SK-N-SH (cell line): Measurements from ENCODE around the gene PRKAR1A. TPM values are rescaled to one million over a fixed set of nuclear protein-coding genes. Genes with fewer than 3 reads are reported as not detected.
"Not testable (repeated sequence)": the region's sequence is repeated elsewhere in the genome, so short reads cannot be mapped to it uniquely, and the experiment has no call there.

Experiments used
- CTCF ChIA-PET: fragments of 300-600, 350-600 bp; formaldehyde crosslinking; extraction: SDS; loops from one replicate; lab custom pipeline; 2021; lab: Yijun Ruan, JAX
- POLR2A ChIA-PET: fragments of 350-600 bp; sonication (Branson Sonifier 250); formaldehyde crosslinking; extraction: SDS; loops from one replicate; lab custom pipeline; 2020; ENCODE audit warnings: antibody characterized with exemption, inconsistent platforms; lab: Yijun Ruan, JAX
- DNase-seq: peaks from one replicate; pipeline ENCODE4 v3.0.0; 2012
- H2AFZ ChIP-seq: fragments of 200-600 bp; sonication (generic); 2 replicates; pipeline ENCODE4 v1.8.1; 2016; ENCODE audit warnings: antibody characterized with exemption, mild to moderate bottlenecking, low read depth
- H3F3A ChIP-seq: fragments of 200-600 bp; sonication (generic); replicated peaks from 2 replicates; pipeline ENCODE3; 2016; ENCODE audit warnings: antibody characterized with exemption, mild to moderate bottlenecking; ENCODE audit not compliant: insufficient read depth
- H3K27ac ChIP-seq, 2 experiments: fragments of 200-500 bp in 1 of 2; fragments of 200-600 bp in 1 of 2; sonication (Bioruptor generic) in 1 of 2; sonication (generic), shearing (Covaris generic) in 1 of 2; 2 replicates each; pipeline versions ENCODE4 v1.5.1 to v1.6.1; 2014 to 2016; ENCODE audit warnings: low read depth in 2 of 2, inconsistent platforms in 1 of 2, low read length in 1 of 2, mild to moderate bottlenecking in 1 of 2, mixed read lengths in 1 of 2
- H3K27me3 ChIP-seq: fragments of 200-600 bp; sonication (generic), shearing (Covaris generic); 2 replicates; pipeline ENCODE4 v1.6.1; 2016; ENCODE audit warnings: mixed run types; ENCODE audit not compliant: insufficient read depth
- H3K36me3 ChIP-seq, 2 experiments: fragments of 200-500 bp in 1 of 2; fragments of 200-600 bp in 1 of 2; sonication (Bioruptor generic) in 1 of 2; sonication (generic) in 1 of 2; replicated peaks in 1 of 2; 2 replicates each; pipeline versions ENCODE3 to v1.5.1; 2014 to 2016; ENCODE audit warnings: low read length in 1 of 2, mild to moderate bottlenecking in 1 of 2; ENCODE audit not compliant: insufficient read depth in 2 of 2, control insufficient read depth in 1 of 2
- H3K4me1 ChIP-seq, 2 experiments: fragments of 200-500 bp in 1 of 2; fragments of 200-600 bp in 1 of 2; sonication (Bioruptor generic) in 1 of 2; sonication (generic), shearing (Covaris generic) in 1 of 2; 2 replicates each; pipeline versions ENCODE4 v1.5.1 to v1.6.1; 2014 to 2016; ENCODE audit warnings: low read depth in 1 of 2, low read length in 1 of 2, mixed run types in 1 of 2; ENCODE audit not compliant: insufficient read depth in 2 of 2, control insufficient read depth in 1 of 2
- H3K4me2 ChIP-seq: fragments of 200-600 bp; sonication (generic), shearing (Covaris generic); 2 replicates; pipeline ENCODE4 v1.6.1; 2017; ENCODE audit warnings: mixed run types
- H3K4me3 ChIP-seq, 2 experiments: fragments of 200-500 bp in 1 of 2; fragments of 200-600 bp in 1 of 2; sonication (Bioruptor generic) in 1 of 2; sonication (generic), shearing (Covaris generic) in 1 of 2; 2 replicates each; pipeline versions ENCODE4 v1.5.1 to v1.8.1; 2014 to 2016; ENCODE audit warnings: low read depth in 2 of 2, inconsistent platforms in 1 of 2, low read length in 1 of 2, mild to moderate bottlenecking in 1 of 2, mixed read lengths in 1 of 2, moderate library complexity in 1 of 2
- H3K79me2 ChIP-seq: fragments of 200-600 bp; sonication (generic); 2 replicates; pipeline ENCODE4 v1.8.1; 2017; ENCODE audit warnings: mild to moderate bottlenecking; ENCODE audit not compliant: insufficient read depth
- H3K9ac ChIP-seq: fragments of 200-600 bp; sonication (generic); 2 replicates; pipeline ENCODE4 v1.6.1; 2017; ENCODE audit warnings: mixed run types
- H3K9me2 ChIP-seq: fragments of 200-600 bp; sonication (generic); 2 replicates; pipeline ENCODE4 v1.6.1; 2017; ENCODE audit warnings: mixed run types
- H3K9me3 ChIP-seq: fragments of 200-600 bp; sonication (generic); 2 replicates; pipeline ENCODE4 v1.6.1; 2017; ENCODE audit warnings: mixed run types, mild to moderate bottlenecking, moderate library complexity
- H4K20me1 ChIP-seq: fragments of 200-600 bp; sonication (generic); 2 replicates; pipeline ENCODE4 v1.6.1; 2017; ENCODE audit warnings: mild to moderate bottlenecking, mixed run types; ENCODE audit not compliant: insufficient read depth
- ELF1 ChIP-seq: IDR thresholded peaks from 2 replicates; pipeline ENCODE4 v1.4.0; 2012
- GABPA ChIP-seq: IDR thresholded peaks from 2 replicates; pipeline ENCODE4 v1.4.0; 2012; ENCODE audit warnings: low read depth, mild to moderate bottlenecking
- MEF2A ChIP-seq: IDR thresholded peaks from 2 replicates; pipeline ENCODE4 v1.4.0; 2012; ENCODE audit warnings: low read depth, borderline replicate concordance
- MXI1 ChIP-seq: IDR thresholded peaks from 2 replicates; pipeline ENCODE4 v1.6.1; 2012; ENCODE audit warnings: mild to moderate bottlenecking, low read depth, low read length, improper control_type of control experiment
- RAD21 ChIP-seq: IDR thresholded peaks from 2 replicates; pipeline ENCODE4 v1.6.1; 2012; ENCODE audit warnings: mild to moderate bottlenecking, low read length
- RCOR1 ChIP-seq: fragments of 150-350 bp; IDR thresholded peaks from 2 replicates; pipeline ENCODE4 v1.6.1; 2017; ENCODE audit warnings: antibody characterized with exemption, low read length
- RXRA ChIP-seq: IDR thresholded peaks from 2 replicates; pipeline ENCODE4 v1.4.0; 2012; ENCODE audit warnings: low read depth, mild to moderate bottlenecking, borderline replicate concordance
- WGBS: methylation state at CpG from one replicate; pipeline ENCODE4 v1.1.6; 2017; ENCODE audit warnings: low lambda C conversion rate; 5-methylcytosine and 5-hydroxymethylcytosine counted together
- polyA plus RNA-seq, 3 experiments: library from polyadenylated mRNA; depleted of rRNA; stranded (reverse); fragments of >200 nt; gene quantifications; 2 replicates each; pipeline ENCODE4 v1.2.3, GENCODE V29; 2012
- TF ChIP-seq, protein P1 (sequence below): IDR thresholded peaks from 2 replicates; pipeline ENCODE4 v1.4.0; 2012; ENCODE audit warnings: low read depth
- TF ChIP-seq, protein P2 (sequence below): IDR thresholded peaks from 2 replicates; pipeline ENCODE4 v1.4.0; 2012; ENCODE audit warnings: low read depth, borderline replicate concordance
- TF ChIP-seq, protein P3 (sequence below): fragments of 200-600 bp; sonication (generic); IDR thresholded peaks from 2 replicates; pipeline ENCODE4 v1.6.1; 2017; ENCODE audit warnings: antibody characterized with exemption, mild to moderate bottlenecking, moderate library complexity

Gene PRKAR1A
- polyA plus RNA-seq, 1 of the 3 experiments (the other 2 are of a cell fraction): 195 TPM

DNA sequence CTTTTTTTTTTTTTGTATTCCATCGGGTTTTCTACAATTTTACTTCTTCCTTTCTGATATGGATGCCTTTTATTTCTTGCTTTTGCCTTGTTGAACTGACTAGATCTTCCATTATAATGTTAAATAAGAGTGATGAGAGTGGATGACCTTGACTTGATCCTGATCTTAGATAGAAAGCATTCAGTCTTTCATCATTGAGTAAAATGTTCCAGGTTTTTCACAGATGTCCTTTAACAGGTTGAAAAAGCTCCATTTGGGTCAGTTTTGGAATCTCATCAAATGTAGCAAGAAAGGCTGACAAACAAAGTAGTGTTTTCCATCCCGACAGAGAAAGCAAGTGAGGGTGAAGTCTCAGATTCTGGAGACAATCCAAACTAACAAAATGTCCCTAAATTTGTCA is 27.8 kb upstream of the PRKAR1A start:
- Histone ChIP-seq H3K9me2 (no peaks in the 10 kb centered on the region), H3K9ac (no peak overlapping the region), H4K20me1 (no peaks in the 10 kb centered on the region), H3K27me3 (peaks cover 44% of the 10 kb centered on the region), H3K79me2 (no peaks in the 10 kb centered on the region), H3K4me1 (no peaks in the 10 kb centered on the region), H3K4me3 (no peak overlapping the region), H3F3A (no peaks in the 10 kb centered on the region), H3K4me2 (no peak overlapping the region), H2AFZ (no peak overlapping the region), H3K9me3 (no peaks in the 10 kb centered on the region), H3K36me3 (no peaks in the 10 kb centered on the region), H3K27ac (no peak overlapping the region)
- WGBS: 3% methylated on average over 2 of the region's 2 CpGs
- ChIA-PET CTCF (interaction anchor here (0.9 to 3.2 kb wide), 4 partner anchors 19 to 291 kb away, joined by 3 to 9 read pairs (median 3); partner anchors contain the start of gene WIPI1), POLR2A (no interaction called here)
- DNase-seq: no peak
- no peak for TF ChIP-seq GABPA
- TF ChIP-seq, protein P1, sequence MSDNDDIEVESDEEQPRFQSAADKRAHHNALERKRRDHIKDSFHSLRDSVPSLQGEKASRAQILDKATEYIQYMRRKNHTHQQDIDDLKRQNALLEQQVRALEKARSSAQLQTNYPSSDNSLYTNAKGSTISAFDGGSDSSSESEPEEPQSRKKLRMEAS: no peak
- TF ChIP-seq MXI1: no peak

DNA sequence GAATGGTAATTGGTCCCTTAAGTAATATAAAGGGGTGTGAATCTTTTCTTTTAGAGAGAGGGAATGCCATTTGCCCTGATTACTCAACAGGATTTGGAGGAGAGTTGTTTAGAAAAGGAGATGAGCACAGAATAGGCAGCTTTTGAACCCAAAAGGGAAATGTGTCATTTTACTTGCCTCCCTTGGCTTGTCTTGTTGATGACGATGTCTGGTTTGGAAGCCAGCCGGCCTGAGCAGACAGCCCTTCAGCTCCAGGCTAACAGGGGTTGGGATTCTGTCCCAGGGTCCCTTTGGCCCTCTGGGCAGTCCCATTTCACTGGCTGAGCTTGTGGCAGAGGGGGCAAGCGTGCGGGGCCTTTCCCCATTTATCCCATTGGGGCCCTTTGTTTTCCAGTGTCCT is 22.3 kb upstream of the PRKAR1A start:
- Histone ChIP-seq H3K4me1 (peaks cover 0 to 3% of the 10 kb centered on the region in 2 experiments; a peak in 1 of 4 replicates), H3K9me2 (no peaks in the 10 kb centered on the region), H3K27me3 (peaks cover 22% of the 10 kb centered on the region), H3K4me2 (no peak overlapping the region), H3K27ac (no peak overlapping the region), H2AFZ (no peak overlapping the region), H3F3A (no peaks in the 10 kb centered on the region), H3K4me3 (no peak overlapping the region), H3K36me3 (no peaks in the 10 kb centered on the region), H3K9me3 (no peaks in the 10 kb centered on the region), H3K79me2 (no peaks in the 10 kb centered on the region), H3K9ac (no peak overlapping the region), H4K20me1 (no peaks in the 10 kb centered on the region)
- DNase-seq: no peak
- WGBS: 69% methylated on average over 4 of the region's 4 CpGs
- CTCF ChIA-PET: interaction anchor here (0.6 kb wide), 1 partner anchor 23 kb away, joined by 4 read pairs; no protein-coding TSS in a partner anchor
- POLR2A ChIA-PET: no interaction called here
- no peak for TF ChIP-seq RCOR1
- TF ChIP-seq ELF1: no peak
- TF ChIP-seq, protein P2, sequence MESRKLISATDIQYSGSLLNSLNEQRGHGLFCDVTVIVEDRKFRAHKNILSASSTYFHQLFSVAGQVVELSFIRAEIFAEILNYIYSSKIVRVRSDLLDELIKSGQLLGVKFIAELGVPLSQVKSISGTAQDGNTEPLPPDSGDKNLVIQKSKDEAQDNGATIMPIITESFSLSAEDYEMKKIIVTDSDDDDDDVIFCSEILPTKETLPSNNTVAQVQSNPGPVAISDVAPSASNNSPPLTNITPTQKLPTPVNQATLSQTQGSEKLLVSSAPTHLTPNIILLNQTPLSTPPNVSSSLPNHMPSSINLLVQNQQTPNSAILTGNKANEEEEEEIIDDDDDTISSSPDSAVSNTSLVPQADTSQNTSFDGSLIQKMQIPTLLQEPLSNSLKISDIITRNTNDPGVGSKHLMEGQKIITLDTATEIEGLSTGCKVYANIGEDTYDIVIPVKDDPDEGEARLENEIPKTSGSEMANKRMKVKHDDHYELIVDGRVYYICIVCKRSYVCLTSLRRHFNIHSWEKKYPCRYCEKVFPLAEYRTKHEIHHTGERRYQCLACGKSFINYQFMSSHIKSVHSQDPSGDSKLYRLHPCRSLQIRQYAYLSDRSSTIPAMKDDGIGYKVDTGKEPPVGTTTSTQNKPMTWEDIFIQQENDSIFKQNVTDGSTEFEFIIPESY: no peak

DNA sequence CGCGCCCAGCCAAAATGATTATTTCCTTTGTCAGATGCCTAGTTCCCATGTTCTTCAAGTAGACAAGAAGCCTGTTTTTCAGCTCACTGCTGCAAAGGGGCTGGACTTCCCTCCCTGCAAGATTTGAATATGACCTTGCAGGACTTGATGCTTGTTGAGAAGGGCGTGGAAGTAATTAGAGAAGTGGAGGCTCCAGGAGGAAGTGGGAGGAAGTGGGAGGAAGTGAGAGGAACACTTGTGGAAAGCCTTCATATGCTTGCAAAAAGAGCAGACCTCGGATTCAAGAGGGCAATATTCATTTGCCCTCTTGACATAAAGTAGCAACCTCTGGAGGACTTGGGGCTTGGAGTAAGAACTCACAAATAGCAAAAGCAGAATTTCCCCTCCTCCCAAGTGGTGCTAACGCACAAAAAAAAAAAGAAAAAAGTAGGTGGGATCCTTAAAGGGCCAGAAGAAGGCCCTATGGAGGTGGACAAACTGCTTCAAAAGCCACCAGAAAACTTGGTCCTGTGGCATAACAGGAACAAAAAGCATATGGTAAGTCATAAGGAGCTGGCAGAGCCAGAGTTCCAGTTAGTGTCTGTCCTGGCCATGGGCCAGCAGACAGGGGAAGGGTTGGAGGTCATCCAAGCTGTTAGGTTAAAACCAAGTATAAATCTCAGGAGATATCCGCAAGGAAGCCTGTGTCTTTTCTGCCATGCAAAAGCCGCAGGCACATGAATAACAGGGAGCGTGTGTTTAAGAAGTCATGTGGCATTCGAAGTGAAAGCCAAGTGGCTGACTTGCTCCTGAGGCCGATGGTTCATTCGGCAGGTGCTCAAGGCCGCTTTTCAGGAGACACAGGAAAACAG is 20.6 kb upstream of the PRKAR1A start:
- Histone ChIP-seq H3K36me3 (no peaks in the 10 kb centered on the region), H3K79me2 (no peaks in the 10 kb centered on the region), H3K9me3 (no peaks in the 10 kb centered on the region)
- TF ChIP-seq RXRA (no peak), ELF1 (no peak), RAD21 (no peak), MEF2A (no peak)
- TF ChIP-seq, protein P3, sequence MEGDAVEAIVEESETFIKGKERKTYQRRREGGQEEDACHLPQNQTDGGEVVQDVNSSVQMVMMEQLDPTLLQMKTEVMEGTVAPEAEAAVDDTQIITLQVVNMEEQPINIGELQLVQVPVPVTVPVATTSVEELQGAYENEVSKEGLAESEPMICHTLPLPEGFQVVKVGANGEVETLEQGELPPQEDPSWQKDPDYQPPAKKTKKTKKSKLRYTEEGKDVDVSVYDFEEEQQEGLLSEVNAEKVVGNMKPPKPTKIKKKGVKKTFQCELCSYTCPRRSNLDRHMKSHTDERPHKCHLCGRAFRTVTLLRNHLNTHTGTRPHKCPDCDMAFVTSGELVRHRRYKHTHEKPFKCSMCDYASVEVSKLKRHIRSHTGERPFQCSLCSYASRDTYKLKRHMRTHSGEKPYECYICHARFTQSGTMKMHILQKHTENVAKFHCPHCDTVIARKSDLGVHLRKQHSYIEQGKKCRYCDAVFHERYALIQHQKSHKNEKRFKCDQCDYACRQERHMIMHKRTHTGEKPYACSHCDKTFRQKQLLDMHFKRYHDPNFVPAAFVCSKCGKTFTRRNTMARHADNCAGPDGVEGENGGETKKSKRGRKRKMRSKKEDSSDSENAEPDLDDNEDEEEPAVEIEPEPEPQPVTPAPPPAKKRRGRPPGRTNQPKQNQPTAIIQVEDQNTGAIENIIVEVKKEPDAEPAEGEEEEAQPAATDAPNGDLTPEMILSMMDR: no peak
- TF ChIP-seq, all 33 proteins: peak for 0
- H2AFZ ChIP-seq: no peak overlapping the region
- ChIA-PET CTCF (interaction anchor here (0.8 to 1.4 kb wide), 5 partner anchors 9 to 227 kb away, joined by 3 to 7 read pairs (median 3); no protein-coding TSS in a partner anchor), POLR2A (no interaction called here)
- H3K4me3 ChIP-seq: no peak overlapping the region
- no peak overlapping the region for H3K27ac ChIP-seq
- DNase-seq: no peak
- H3K9ac ChIP-seq: no peak overlapping the region
- no peak overlapping the region; the same call in 1 of the 2 replicates for H3K4me2 ChIP-seq
- H4K20me1 ChIP-seq: no peaks in the 10 kb centered on the region
- no peaks in the 10 kb centered on the region for H3K9me2 ChIP-seq
- peaks cover 0 to 3% of the 10 kb centered on the region in 2 experiments; a peak in 1 of 4 replicates for H3K4me1 ChIP-seq
- WGBS: 69% methylated on average over 12 of the region's 12 CpGs
- peaks cover 6% of the 10 kb centered on the region; the same call in 1 of the 2 replicates for H3K27me3 ChIP-seq
- peaks cover 9% of the 10 kb centered on the region for H3F3A ChIP-seq

DNA sequence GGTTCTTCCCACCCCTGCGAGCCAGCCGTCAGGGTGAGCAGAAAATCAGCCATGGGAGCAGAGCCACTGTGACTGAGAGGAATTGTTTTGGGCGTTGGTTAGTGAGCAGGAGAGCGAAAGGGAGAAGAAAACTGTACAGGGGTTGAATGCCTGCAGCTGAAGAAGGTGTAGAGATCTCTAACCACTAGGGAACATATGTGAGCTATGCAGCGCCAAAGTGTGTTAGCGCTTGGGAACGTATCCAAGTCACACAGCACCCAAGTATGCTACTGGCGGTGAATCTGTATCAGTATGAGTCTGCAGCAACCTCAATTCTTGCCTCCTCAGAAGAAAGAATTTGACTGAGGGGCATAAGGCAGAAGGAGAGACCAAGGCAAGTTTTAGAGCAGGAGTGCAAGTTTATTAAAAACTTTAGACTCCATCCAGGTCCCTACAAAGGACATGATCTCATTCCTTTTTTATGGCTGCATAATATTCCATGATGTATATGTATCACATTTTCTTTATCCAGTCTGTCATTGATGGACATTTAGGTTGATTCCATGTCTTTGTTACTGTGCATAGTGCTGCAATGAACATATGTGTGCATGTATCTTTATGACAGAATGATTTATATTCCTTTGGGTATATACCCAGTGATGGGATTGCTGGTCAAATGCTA is 19.7 kb upstream of the PRKAR1A start:
- H4K20me1 ChIP-seq, H3K27me3 ChIP-seq, H3K9me3 ChIP-seq, H3K27ac ChIP-seq, H3K9ac ChIP-seq, POLR2A ChIA-PET, H2AFZ ChIP-seq, H3K79me2 ChIP-seq, H3K4me1 ChIP-seq, H3K4me2 ChIP-seq, DNase-seq, H3K9me2 ChIP-seq, H3K36me3 ChIP-seq, H3K4me3 ChIP-seq, H3F3A ChIP-seq: not testable (repeated sequence)
- 73% methylated on average over 8 of the region's 8 CpGs for WGBS
- CTCF ChIA-PET: interaction anchor here (0.9 to 1.4 kb wide), 2 partner anchors 27 to 228 kb away, joined by 3 to 7 read pairs; no protein-coding TSS in a partner anchor
